ENCODE data around the gene CD28.

DNA sequence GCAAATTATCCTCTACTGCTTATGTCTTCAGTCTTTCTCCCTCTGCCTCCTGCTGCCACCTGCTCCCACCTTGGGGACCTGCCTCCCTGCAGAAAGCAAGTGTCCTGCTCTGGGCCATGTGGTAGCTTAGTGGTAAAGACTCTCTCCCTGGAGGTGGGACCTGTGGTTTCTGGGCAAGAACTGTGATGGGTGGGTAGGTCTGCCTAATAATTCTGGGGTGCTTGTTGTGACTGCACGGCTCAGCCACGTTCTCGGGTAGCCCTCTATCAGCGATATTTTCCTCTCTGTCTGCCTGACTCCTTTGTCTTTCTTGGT, 16.4 kb upstream of the CD28 start:
- no peak for TF ChIP-seq POLR2A (IDR thresholded peaks at IDR 0.05)
- TF ChIP-seq, protein P1, sequence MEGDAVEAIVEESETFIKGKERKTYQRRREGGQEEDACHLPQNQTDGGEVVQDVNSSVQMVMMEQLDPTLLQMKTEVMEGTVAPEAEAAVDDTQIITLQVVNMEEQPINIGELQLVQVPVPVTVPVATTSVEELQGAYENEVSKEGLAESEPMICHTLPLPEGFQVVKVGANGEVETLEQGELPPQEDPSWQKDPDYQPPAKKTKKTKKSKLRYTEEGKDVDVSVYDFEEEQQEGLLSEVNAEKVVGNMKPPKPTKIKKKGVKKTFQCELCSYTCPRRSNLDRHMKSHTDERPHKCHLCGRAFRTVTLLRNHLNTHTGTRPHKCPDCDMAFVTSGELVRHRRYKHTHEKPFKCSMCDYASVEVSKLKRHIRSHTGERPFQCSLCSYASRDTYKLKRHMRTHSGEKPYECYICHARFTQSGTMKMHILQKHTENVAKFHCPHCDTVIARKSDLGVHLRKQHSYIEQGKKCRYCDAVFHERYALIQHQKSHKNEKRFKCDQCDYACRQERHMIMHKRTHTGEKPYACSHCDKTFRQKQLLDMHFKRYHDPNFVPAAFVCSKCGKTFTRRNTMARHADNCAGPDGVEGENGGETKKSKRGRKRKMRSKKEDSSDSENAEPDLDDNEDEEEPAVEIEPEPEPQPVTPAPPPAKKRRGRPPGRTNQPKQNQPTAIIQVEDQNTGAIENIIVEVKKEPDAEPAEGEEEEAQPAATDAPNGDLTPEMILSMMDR (IDR thresholded peaks at IDR 0.05), result no peak
